Spleen (tissue), 7 donors: ENCODE results near the gene EIF2B2.

Source experiments
- POLR2A ChIP-seq, 3 donors: fragments of 450-650 bp; IDR thresholded peaks; one replicate each; pipeline ENCODE4 v1.5.1; 2017; ENCODE audit warnings: antibody characterized with exemption in 3 of 3, mild to moderate bottlenecking in 1 of 3
- POLR2AphosphoS5 ChIP-seq, 3 donors: sonication (generic); formaldehyde crosslinking; IDR thresholded peaks; one replicate each; pipeline ENCODE4 v1.5.1; 2017; ENCODE audit warnings: antibody characterized with exemption in 3 of 3
- TF ChIP-seq, protein P1 (sequence below), 11 experiments: fragments of 200-600 bp in 7 of 11; fragments of 450-650 bp in 4 of 11; sonication (generic) in 4 of 11; IDR thresholded peaks in 8 of 11; conservative IDR thresholded peaks in 3 of 11; 1 replicate in 7 of 11; 2 replicates in 4 of 11; pipeline versions ENCODE4 v1.4.0 to v1.8.0; 2016 to 2021; ENCODE audit warnings: antibody characterized with exemption in 11 of 11, inconsistent platforms in 4 of 11, mild to moderate bottlenecking in 1 of 11
- donor health status: DM: no; HTN: no; CAD: no; lungs with moderate emphysema.
- donor health status: DM: no; HTN: no; CAD: no.
- donor health status: DM: no; HTN: no; CAD: no.

DNA sequence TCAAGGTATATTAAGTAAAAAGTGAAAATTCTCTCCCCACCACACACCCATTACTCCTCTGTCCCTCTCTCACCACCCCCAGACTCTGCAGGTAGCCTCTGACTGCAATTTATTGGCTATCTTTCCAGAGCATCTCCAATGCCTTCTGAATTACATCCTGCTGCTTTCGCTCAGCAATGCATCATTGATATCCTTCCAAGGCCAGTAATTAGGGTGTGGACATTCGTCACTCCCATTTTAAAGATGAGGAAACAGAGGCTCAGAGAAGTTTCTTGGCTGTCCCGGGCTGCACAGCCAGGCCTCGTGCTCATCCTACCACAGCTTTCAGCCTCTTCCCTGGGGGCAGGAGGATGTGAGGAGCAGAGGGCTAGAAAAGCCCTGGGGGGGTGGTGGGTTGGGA is 23.7 kb upstream of the EIF2B2 start:
- TF ChIP-seq, protein P1, sequence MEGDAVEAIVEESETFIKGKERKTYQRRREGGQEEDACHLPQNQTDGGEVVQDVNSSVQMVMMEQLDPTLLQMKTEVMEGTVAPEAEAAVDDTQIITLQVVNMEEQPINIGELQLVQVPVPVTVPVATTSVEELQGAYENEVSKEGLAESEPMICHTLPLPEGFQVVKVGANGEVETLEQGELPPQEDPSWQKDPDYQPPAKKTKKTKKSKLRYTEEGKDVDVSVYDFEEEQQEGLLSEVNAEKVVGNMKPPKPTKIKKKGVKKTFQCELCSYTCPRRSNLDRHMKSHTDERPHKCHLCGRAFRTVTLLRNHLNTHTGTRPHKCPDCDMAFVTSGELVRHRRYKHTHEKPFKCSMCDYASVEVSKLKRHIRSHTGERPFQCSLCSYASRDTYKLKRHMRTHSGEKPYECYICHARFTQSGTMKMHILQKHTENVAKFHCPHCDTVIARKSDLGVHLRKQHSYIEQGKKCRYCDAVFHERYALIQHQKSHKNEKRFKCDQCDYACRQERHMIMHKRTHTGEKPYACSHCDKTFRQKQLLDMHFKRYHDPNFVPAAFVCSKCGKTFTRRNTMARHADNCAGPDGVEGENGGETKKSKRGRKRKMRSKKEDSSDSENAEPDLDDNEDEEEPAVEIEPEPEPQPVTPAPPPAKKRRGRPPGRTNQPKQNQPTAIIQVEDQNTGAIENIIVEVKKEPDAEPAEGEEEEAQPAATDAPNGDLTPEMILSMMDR (IDR thresholded peaks at IDR 0.05 in 8 of 11, conservative IDR thresholded peaks at IDR 0.05 in 3 of 11) = no peak
- TF ChIP-seq POLR2AphosphoS5 (IDR thresholded peaks at IDR 0.05) = no peak
- no peak for TF ChIP-seq POLR2A (IDR thresholded peaks at IDR 0.05)
